ENCODE data around the gene CEP89.

DNA sequence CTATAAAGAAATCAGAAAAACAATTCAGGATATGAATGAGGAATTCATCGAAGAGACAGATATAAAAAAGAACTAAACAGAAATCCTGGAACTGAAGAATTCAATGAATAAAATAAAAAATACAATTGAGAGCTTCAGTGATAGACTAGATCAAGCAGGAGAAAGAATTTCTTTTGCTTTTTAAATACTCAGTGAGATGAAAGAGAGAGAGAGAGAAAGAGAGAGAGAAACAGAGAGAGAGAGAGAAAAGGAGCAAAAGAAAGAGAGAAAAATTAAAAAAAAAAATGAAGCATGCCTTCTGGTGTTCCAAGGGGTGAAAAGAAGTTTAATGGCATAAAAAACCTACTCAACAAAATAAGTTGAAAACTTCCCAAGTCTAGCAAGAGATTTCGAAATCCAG, 80.1 kb downstream of the CEP89 start:
- TF ChIP-seq, protein P1, sequence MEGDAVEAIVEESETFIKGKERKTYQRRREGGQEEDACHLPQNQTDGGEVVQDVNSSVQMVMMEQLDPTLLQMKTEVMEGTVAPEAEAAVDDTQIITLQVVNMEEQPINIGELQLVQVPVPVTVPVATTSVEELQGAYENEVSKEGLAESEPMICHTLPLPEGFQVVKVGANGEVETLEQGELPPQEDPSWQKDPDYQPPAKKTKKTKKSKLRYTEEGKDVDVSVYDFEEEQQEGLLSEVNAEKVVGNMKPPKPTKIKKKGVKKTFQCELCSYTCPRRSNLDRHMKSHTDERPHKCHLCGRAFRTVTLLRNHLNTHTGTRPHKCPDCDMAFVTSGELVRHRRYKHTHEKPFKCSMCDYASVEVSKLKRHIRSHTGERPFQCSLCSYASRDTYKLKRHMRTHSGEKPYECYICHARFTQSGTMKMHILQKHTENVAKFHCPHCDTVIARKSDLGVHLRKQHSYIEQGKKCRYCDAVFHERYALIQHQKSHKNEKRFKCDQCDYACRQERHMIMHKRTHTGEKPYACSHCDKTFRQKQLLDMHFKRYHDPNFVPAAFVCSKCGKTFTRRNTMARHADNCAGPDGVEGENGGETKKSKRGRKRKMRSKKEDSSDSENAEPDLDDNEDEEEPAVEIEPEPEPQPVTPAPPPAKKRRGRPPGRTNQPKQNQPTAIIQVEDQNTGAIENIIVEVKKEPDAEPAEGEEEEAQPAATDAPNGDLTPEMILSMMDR (IDR thresholded peaks at IDR 0.05; ENCODE audit: low read length): no peak
- no peak for TF ChIP-seq EZH2 (IDR thresholded peaks at IDR 0.05; ENCODE audit: borderline replicate concordance, low read length)
